BLaER1 treated with 17β-estradiol and CSF1 and Interleukin-3, amounts not matched to agents 10 nM and 100 nM (cell line): ENCODE measurements around the gene GZMM.
A peak's percentile ranks its signal among the peaks of the same experiment; 100 is the strongest.
"Not testable (repeated sequence)": the region's sequence is repeated elsewhere in the genome, so short reads cannot be mapped to it uniquely, and the experiment has no call there.

Experiments
- H3K27ac ChIP-seq, 11 experiments: shearing (Covaris generic); formaldehyde crosslinking; 2 replicates each; pipeline ENCODE4 v1.8.1; 2022
- H3K27me3 ChIP-seq, 11 experiments: shearing (Covaris generic); formaldehyde crosslinking; 2 replicates each; pipeline ENCODE4 v1.8.1; 2022
- H3K36me3 ChIP-seq, 11 experiments: shearing (Covaris generic); formaldehyde crosslinking; 2 replicates each; pipeline ENCODE4 v1.8.1; 2022
- H3K4me1 ChIP-seq, 10 experiments: shearing (Covaris generic); formaldehyde crosslinking; 2 replicates each; pipeline ENCODE4 v1.8.1; 2022
- H3K4me2 ChIP-seq, 11 experiments: shearing (Covaris generic); formaldehyde crosslinking; 2 replicates each; pipeline ENCODE4 v1.8.1; 2022
- H3K4me3 ChIP-seq, 10 experiments: shearing (Covaris generic); formaldehyde crosslinking; 2 replicates each; pipeline ENCODE4 v1.8.1; 2022
- H3K9ac ChIP-seq, 11 experiments: shearing (Covaris generic); formaldehyde crosslinking; 2 replicates each; pipeline ENCODE4 v1.8.1; 2022
- H3K9me3 ChIP-seq, 11 experiments: shearing (Covaris generic); formaldehyde crosslinking; replicated peaks in 1 of 11; 2 replicates each; pipeline ENCODE4 v1.8.1; 2022
- H4K20me1 ChIP-seq, 11 experiments: shearing (Covaris generic); formaldehyde crosslinking; 2 replicates each; pipeline ENCODE4 v1.8.1; 2022
- Cebpa-rat ChIP-seq, 11 experiments: shearing (Covaris generic); IDR thresholded peaks; 2 replicates each; pipeline ENCODE4 v1.8.1; 2022

GZMM gene

GRCh38 chr19:583968-584239 lies 40.1 kb downstream of the GZMM start:
- Histone ChIP-seq H3K9me3 (no peaks in the 10 kb centered on the region), H4K20me1 (peaks cover 51 to 98% (median 86%) of the 10 kb centered on the region in 11 experiments), H3K9ac (0 out of 22 replicates have a peak overlapping the region, but pooled peaks of 1 of the 11 experiments have one; percentile 15)

GRCh38 chr19:584240-585001 lies 40.6 kb downstream of the GZMM start:
- Histone ChIP-seq H3K9ac (0 out of 22 replicates have a peak overlapping the region, but pooled peaks of 1 of the 11 experiments have one; percentile 15), H3K4me2 (peak overlapping the region in 1 of 11 experiments; percentile 25; a peak in 1 of 22 replicates), H3K4me1 (peaks cover 9 to 26% (median 17%) of the 10 kb centered on the region in 10 experiments; a peak in 19 of 20 replicates), H3K9me3 (no peaks in the 10 kb centered on the region), H3K36me3 (peaks cover 35 to 45% (median 41%) of the 10 kb centered on the region in 11 experiments), H3K4me3 (no peak overlapping the region), H4K20me1 (peaks cover 46 to 98% (median 86%) of the 10 kb centered on the region in 11 experiments), H3K27ac (no peak overlapping the region), H3K27me3 (peaks cover 19 to 35% (median 23%) of the 10 kb centered on the region in 11 experiments)
- TF ChIP-seq Cebpa-rat (IDR thresholded peaks at IDR 0.05): no peak

More at GRCh38 chr19:583968-584239, 40.1 kb downstream of the GZMM start:
- TF ChIP-seq Cebpa-rat (IDR thresholded peaks at IDR 0.05): no peak
- no peak overlapping the region for H3K4me3 ChIP-seq
- peak overlapping the region in 1 of 11 experiments; percentile 25; a peak in 1 of 22 replicates for H3K4me2 ChIP-seq
- peaks cover 40 to 50% (median 47%) of the 10 kb centered on the region in 11 experiments for H3K36me3 ChIP-seq
- H3K27me3 ChIP-seq: peaks cover 14 to 30% (median 17%) of the 10 kb centered on the region in 11 experiments
- peaks cover 9 to 24% (median 16%) of the 10 kb centered on the region in 10 experiments; a peak in 19 of 20 replicates for H3K4me1 ChIP-seq
- no peak overlapping the region for H3K27ac ChIP-seq

- Histone ChIP-seq H3K36me3 (peaks cover 28 to 38% (median 34%) of the 10 kb centered on the region in 11 experiments), H3K27me3 (peaks cover 23 to 39% (median 27%) of the 10 kb centered on the region in 11 experiments), H3K4me1 (peaks cover 9 to 26% (median 17%) of the 10 kb centered on the region in 10 experiments; a peak in 19 of 20 replicates), H4K20me1 (peaks cover 38 to 92% (median 81%) of the 10 kb centered on the region in 11 experiments)
- not testable (repeated sequence) for H3K4me2 ChIP-seq, H3K4me3 ChIP-seq, H3K27ac ChIP-seq, H3K9ac ChIP-seq, H3K9me3 ChIP-seq
Measured at GRCh38 chr19:585146-585545, 41.3 kb downstream of the GZMM start.

- Histone ChIP-seq H3K4me3 (no peak overlapping the region), H3K9me3 (no peaks in the 10 kb centered on the region; a peak in 1 of 22 replicates), H3K27me3 (peaks cover 27 to 44% (median 32%) of the 10 kb centered on the region in 11 experiments), H3K36me3 (peaks cover 23 to 33% (median 29%) of the 10 kb centered on the region in 11 experiments), H3K4me1 (peaks cover 9 to 26% (median 17%) of the 10 kb centered on the region in 10 experiments; a peak in 19 of 20 replicates), H3K9ac (no peak overlapping the region), H3K4me2 (no peak overlapping the region), H4K20me1 (peaks cover 34 to 92% (median 78%) of the 10 kb centered on the region in 11 experiments), H3K27ac (no peak overlapping the region)
- no peak for TF ChIP-seq Cebpa-rat (IDR thresholded peaks at IDR 0.05)
Measured at GRCh38 chr19:585551-586110, 41.8 kb downstream of the GZMM start.

GRCh38 chr19:588093-588740 lies 44.4 kb downstream of the GZMM start:
- TF ChIP-seq Cebpa-rat (IDR thresholded peaks at IDR 0.05): no peak
- Histone ChIP-seq H3K36me3 (peaks cover under 1 to 10% (median 6%) of the 10 kb centered on the region in 11 experiments; a peak in 17 of 22 replicates), H3K4me2 (peak overlapping the region; percentile 33 to 84 (median 65)), H3K4me1 (peaks cover 9 to 33% (median 17%) of the 10 kb centered on the region in 10 experiments; a peak in 19 of 20 replicates), H4K20me1 (peaks cover 11 to 94% (median 80%) of the 10 kb centered on the region in 11 experiments; a peak in 21 of 22 replicates), H3K27ac (no peak overlapping the region), H3K9me3 (no peaks in the 10 kb centered on the region; a peak in 1 of 22 replicates), H3K27me3 (peaks cover 53 to 70% (median 57%) of the 10 kb centered on the region in 11 experiments), H3K4me3 (peak overlapping the region in 1 of 10 experiments; percentile 1; a peak in 3 of 20 replicates), H3K9ac (0 out of 22 replicates have a peak overlapping the region, but pooled peaks of 1 of the 11 experiments have one; percentile 5)

GRCh38 chr19:588741-589692 lies 45.2 kb downstream of the GZMM start:
- Histone ChIP-seq H3K4me2 (peak overlapping the region in 10 of 11 experiments; percentile 33 to 84 (median 62); a peak in 18 of 22 replicates), H3K4me1 (peaks cover 9 to 39% (median 19%) of the 10 kb centered on the region in 10 experiments; a peak in 19 of 20 replicates), H3K9me3 (no peaks in the 10 kb centered on the region; a peak in 1 of 22 replicates), H3K27ac (no peak overlapping the region), H3K36me3 (0 out of 22 replicates have a peak, but pooled peaks cover 0 to 2% (median 0%) of the 10 kb centered on the region in 11 experiments), H3K4me3 (no peak overlapping the region; a peak in 1 of 20 replicates), H3K9ac (0 out of 22 replicates have a peak overlapping the region, but pooled peaks of 1 of the 11 experiments have one; percentile 5), H3K27me3 (peaks cover 61 to 78% (median 65%) of the 10 kb centered on the region in 11 experiments), H4K20me1 (peaks cover 3 to 94% (median 80%) of the 10 kb centered on the region in 11 experiments; a peak in 21 of 22 replicates)
- TF ChIP-seq Cebpa-rat (IDR thresholded peaks at IDR 0.05): no peak

- 0 out of 22 replicates have a peak within 1 kb of the TSS, but pooled peaks of 1 of the 11 experiments have one; percentile 5 for H3K9ac ChIP-seq
- H4K20me1 ChIP-seq: peaks cover 0 to 89% (median 77%) of the 10 kb centered on the region in 11 experiments; a peak in 20 of 22 replicates
- no peak within 1 kb of the TSS for H3K27ac ChIP-seq
- H3K27me3 ChIP-seq: peaks cover 68 to 86% (median 74%) of the 10 kb centered on the region in 11 experiments
- peak within 1 kb of the TSS in 6 of 11 experiments; percentile 39 to 74 (median 68); a peak in 12 of 22 replicates for H3K4me2 ChIP-seq
- no peaks in the 10 kb centered on the region; a peak in 1 of 22 replicates for H3K9me3 ChIP-seq
- no peak within 1 kb of the TSS for H3K4me3 ChIP-seq
- peaks cover 9 to 36% (median 15%) of the 10 kb centered on the region in 10 experiments; a peak in 19 of 20 replicates for H3K4me1 ChIP-seq
- TF ChIP-seq Cebpa-rat (IDR thresholded peaks at IDR 0.05): no peak
- H3K36me3 ChIP-seq: no peaks in the 10 kb centered on the region
Measured at GRCh38 chr19:589693-590395, 46.0 kb downstream of the GZMM start, which contains the start of gene HCN2. TSS of gene HCN2 (plus strand) at chr19:589881. CDS start at chr19:589946, 65 bp downstream.
